Measurements from ENCODE around the gene IQCH.

DNA sequence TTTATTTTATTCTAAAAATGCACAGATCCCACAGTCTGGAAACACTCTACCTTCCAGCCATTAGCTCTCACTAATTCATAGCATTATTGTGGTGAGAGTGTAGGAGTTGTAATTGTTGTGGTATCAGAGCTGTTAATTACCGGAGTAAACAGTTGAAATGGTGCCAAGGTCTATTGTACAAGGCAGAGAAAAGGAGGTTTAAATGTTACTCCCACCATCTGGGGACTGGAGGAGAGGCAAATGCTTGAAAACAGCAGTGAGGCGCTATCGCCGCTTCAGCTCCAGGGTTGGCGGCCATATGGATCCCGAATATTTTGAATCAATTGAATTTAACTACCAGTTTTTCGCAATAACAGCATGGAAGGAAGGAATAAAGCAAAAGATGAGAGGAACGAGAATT, 153.2 kb downstream of the IQCH start:
- TF ChIP-seq, protein P1, sequence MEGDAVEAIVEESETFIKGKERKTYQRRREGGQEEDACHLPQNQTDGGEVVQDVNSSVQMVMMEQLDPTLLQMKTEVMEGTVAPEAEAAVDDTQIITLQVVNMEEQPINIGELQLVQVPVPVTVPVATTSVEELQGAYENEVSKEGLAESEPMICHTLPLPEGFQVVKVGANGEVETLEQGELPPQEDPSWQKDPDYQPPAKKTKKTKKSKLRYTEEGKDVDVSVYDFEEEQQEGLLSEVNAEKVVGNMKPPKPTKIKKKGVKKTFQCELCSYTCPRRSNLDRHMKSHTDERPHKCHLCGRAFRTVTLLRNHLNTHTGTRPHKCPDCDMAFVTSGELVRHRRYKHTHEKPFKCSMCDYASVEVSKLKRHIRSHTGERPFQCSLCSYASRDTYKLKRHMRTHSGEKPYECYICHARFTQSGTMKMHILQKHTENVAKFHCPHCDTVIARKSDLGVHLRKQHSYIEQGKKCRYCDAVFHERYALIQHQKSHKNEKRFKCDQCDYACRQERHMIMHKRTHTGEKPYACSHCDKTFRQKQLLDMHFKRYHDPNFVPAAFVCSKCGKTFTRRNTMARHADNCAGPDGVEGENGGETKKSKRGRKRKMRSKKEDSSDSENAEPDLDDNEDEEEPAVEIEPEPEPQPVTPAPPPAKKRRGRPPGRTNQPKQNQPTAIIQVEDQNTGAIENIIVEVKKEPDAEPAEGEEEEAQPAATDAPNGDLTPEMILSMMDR (IDR thresholded peaks at IDR 0.05), result no peak
- TF ChIP-seq ELF4 (CRISPR knock-in tag; IDR thresholded peaks at IDR 0.05; ENCODE audit: low read depth) (no peak), SP1 (CRISPR knock-in tag; conservative IDR thresholded peaks at IDR 0.05) (no peak), TCF7 (CRISPR knock-in tag; IDR thresholded peaks at IDR 0.05; ENCODE audit: low read depth) (no peak), CREB1 (CRISPR knock-in tag; IDR thresholded peaks at IDR 0.05) (no peak), ZNF317 (CRISPR knock-in tag; IDR thresholded peaks at IDR 0.05; ENCODE audit: borderline replicate concordance, low read depth) (no peak)
- TF ChIP-seq, protein P2, sequence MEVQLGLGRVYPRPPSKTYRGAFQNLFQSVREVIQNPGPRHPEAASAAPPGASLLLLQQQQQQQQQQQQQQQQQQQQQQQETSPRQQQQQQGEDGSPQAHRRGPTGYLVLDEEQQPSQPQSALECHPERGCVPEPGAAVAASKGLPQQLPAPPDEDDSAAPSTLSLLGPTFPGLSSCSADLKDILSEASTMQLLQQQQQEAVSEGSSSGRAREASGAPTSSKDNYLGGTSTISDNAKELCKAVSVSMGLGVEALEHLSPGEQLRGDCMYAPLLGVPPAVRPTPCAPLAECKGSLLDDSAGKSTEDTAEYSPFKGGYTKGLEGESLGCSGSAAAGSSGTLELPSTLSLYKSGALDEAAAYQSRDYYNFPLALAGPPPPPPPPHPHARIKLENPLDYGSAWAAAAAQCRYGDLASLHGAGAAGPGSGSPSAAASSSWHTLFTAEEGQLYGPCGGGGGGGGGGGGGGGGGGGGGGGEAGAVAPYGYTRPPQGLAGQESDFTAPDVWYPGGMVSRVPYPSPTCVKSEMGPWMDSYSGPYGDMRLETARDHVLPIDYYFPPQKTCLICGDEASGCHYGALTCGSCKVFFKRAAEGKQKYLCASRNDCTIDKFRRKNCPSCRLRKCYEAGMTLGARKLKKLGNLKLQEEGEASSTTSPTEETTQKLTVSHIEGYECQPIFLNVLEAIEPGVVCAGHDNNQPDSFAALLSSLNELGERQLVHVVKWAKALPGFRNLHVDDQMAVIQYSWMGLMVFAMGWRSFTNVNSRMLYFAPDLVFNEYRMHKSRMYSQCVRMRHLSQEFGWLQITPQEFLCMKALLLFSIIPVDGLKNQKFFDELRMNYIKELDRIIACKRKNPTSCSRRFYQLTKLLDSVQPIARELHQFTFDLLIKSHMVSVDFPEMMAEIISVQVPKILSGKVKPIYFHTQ (CRISPR knock-in tag; IDR thresholded peaks at IDR 0.05), result no peak
